Colonic mucosa (tissue), 4 donors: ENCODE measurements around the gene CDR2L. TPM values are rescaled to one million over a fixed set of nuclear protein-coding genes. Genes with fewer than 3 reads are reported as not detected.

Experiments used
- DNase-seq: peaks from one replicate; pipeline ENCODE4 v3.0.0-alpha.2; 2020
- H3K27ac ChIP-seq: fragments of 200-600 bp; one replicate; pipeline ENCODE4 v1.8.0; 2021
- H3K27me3 ChIP-seq: fragments of 200-600 bp; one replicate; pipeline ENCODE4 v1.8.0; 2021
- H3K36me3 ChIP-seq: fragments of 200-600 bp; one replicate; pipeline ENCODE4 v1.8.0; 2021
- H3K4me1 ChIP-seq: fragments of 200-600 bp; one replicate; pipeline ENCODE4 v1.8.0; 2021; ENCODE audit warnings: mild to moderate bottlenecking
- H3K4me3 ChIP-seq: fragments of 200-600 bp; one replicate; pipeline ENCODE4 v1.8.0; 2021
- H3K9ac ChIP-seq, 2 donors: one replicate each; pipeline ENCODE4 v1.7.0; 2013; ENCODE audit warnings: control low read depth in 2 of 2, low read depth in 2 of 2, low read length in 2 of 2
- H3K9me3 ChIP-seq: fragments of 200-600 bp; one replicate; pipeline ENCODE4 v1.8.0; 2021
- intact Hi-C: fragments of 100-400 bp; cut with DNase I; formaldehyde crosslinking; loops from one replicate; pipeline ENCODE4 v1.14.1; 2022
- total RNA-seq, 2 donors: library from RNA; stranded (reverse); fragmentation: NEBNext Ultra II Directional in 1 of 2; extraction: Animal tissue kit (Norgen Biotek cat#: 25700) in 1 of 2; gene quantifications; one replicate each; pipeline ENCODE4 v1.2.1, GENCODE V29; 2021
- TF ChIP-seq, protein P1 (sequence below): fragments of 200-600 bp; IDR thresholded peaks from one replicate; pipeline ENCODE4 v1.8.0; 2022; ENCODE audit warnings: antibody characterized with exemption, mild to moderate bottlenecking
- donor health status: healthy.
- donor health status: DM: no; HTN: no; CAD: no.
- donor health status: DM: no; HTN: no; CAD: no.

Gene CDR2L
- total RNA-seq, 2 donors from 2014 or later: 3.7 to 4.1 TPM

DNA sequence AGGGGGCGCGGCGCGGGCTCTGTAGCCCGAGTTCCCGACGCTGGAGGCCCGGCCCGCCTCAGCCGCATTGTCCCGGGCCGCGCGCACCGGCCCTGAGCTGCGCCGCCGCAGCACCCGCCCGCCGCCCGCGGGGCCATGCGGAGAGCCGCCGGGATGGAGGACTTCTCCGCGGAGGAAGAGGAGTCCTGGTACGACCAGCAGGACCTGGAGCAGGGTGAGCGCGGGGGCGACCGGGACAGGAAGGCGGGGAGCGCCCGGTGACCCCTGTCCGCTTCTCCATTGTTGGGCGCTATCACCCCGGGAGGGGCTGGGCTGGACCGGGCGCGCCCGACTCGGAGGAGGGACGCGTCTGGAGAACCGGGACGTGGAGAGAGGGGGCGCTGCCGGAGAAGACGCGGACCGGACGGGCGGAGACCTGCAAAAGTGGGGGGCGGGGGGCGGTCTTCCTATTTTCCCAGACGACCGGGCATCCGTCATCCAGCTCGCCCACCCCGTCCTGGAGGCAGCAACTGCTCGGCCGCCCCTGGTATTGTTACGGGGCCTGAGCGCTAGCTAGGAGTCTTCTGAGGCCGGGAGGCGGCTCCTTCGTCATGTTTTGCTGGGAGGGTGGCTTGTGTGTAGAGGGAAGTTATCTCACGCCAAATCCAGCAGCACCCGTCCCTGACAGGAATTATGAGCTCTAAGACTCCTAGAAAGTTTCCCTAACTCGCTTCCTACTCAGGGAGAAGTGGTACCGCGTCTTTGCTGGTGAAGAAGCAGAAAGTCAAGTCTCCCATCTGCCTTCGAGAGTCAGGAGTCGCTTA, 678 bp downstream of the CDR2L start:
- TF ChIP-seq, protein P1, sequence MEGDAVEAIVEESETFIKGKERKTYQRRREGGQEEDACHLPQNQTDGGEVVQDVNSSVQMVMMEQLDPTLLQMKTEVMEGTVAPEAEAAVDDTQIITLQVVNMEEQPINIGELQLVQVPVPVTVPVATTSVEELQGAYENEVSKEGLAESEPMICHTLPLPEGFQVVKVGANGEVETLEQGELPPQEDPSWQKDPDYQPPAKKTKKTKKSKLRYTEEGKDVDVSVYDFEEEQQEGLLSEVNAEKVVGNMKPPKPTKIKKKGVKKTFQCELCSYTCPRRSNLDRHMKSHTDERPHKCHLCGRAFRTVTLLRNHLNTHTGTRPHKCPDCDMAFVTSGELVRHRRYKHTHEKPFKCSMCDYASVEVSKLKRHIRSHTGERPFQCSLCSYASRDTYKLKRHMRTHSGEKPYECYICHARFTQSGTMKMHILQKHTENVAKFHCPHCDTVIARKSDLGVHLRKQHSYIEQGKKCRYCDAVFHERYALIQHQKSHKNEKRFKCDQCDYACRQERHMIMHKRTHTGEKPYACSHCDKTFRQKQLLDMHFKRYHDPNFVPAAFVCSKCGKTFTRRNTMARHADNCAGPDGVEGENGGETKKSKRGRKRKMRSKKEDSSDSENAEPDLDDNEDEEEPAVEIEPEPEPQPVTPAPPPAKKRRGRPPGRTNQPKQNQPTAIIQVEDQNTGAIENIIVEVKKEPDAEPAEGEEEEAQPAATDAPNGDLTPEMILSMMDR: no peak
- Histone ChIP-seq H3K36me3 (no peaks in the 10 kb centered on the region), H3K27me3 (no peaks in the 10 kb centered on the region), H3K9me3 (no peaks in the 10 kb centered on the region), H3K27ac (peak overlapping the region; percentile 79), H3K4me3 (peak overlapping the region; percentile 66), H3K9ac (peak overlapping the region; percentile 68 to 81), H3K4me1 (peaks cover 3% of the 10 kb centered on the region)
- peak; percentile 79 for DNase-seq
- intact Hi-C loops: no loop called here

DNA sequence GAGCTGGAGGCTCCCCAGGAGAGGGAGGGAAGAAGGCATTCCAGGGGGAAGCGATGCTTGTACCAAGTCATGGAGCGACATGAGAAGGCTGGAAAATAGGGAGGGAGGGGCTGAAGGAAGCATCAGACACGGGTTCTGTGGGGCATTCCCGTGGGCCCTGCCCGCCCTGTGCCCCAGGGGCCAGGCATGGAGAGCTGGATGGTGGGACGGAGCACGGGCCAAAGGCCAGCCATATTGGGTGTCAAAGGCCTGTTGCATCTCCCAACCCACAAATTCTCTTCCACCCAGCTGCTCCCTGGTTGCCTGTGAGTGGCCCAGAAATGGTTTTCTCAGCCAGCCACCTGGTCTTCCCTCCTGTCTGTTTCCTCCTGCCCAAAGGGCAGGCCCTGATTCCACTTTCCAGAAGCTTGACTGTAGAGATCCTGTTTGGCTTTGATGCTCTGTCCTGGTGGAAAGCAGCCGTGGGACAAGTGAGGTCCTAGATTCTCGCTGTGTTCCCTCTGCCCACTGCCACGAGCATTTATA, 3.2 kb downstream of the CDR2L start:
- no peak overlapping the region for H3K9ac ChIP-seq
- H3K36me3 ChIP-seq: no peaks in the 10 kb centered on the region
- intact Hi-C loops: no loop called here
- no peaks in the 10 kb centered on the region for H3K9me3 ChIP-seq
- H3K4me3 ChIP-seq: no peak overlapping the region
- no peaks in the 10 kb centered on the region for H3K27me3 ChIP-seq
- H3K4me1 ChIP-seq: peaks cover 3% of the 10 kb centered on the region
- no peak for DNase-seq
- TF ChIP-seq, protein P1: no peak
- no peak overlapping the region for H3K27ac ChIP-seq

DNA sequence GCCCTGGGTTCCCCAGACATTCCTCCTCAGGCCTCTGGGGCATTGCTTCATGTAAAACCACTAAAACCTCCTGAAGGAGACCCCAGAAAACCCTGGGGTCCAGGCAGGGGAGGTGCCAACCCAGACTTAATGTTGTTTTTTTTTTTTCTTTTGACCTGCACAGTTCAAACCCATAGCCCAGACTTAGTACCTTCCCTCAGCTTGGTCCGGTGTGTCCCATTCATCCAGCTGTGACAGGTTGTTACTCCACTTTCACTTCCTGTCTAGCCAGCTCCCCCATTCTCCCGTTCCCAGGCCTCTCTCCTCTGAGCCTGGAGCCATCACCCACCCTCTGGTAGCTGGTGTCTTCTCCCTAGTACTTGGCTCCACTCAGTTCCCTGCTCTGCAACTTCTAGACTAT, 4.8 kb downstream of the CDR2L start:
- Histone ChIP-seq H3K27ac (no peak overlapping the region), H3K9me3 (no peaks in the 10 kb centered on the region), H3K36me3 (no peaks in the 10 kb centered on the region), H3K4me1 (peaks cover 3% of the 10 kb centered on the region), H3K9ac (no peak overlapping the region), H3K4me3 (no peak overlapping the region), H3K27me3 (no peaks in the 10 kb centered on the region)
- TF ChIP-seq, protein P1: no peak
- intact Hi-C loops: no loop called here
- DNase-seq: no peak

DNA sequence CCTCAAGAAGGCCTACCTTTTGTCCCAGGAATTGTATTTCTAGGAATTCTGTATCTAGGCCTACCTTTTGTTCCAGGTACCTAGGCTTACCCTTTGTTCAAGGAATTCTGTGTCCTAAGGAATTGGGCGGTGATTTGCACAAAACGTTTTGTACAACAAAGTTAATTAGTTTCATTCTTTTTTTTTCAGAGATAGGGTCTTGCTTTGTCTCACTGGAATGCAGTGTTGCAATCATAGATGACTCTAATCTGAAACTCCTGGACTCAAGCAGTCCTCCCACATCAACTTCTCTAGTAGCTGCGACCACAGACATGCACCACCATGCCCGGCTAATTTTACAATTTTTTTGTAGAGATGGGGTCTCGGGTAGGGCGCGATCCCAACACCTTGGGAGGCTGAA, 7.0 kb downstream of the CDR2L start:
- Histone ChIP-seq H3K9ac (no peak overlapping the region), H3K9me3 (no peaks in the 10 kb centered on the region), H3K4me1 (no peaks in the 10 kb centered on the region), H3K4me3 (no peak overlapping the region), H3K27ac (no peak overlapping the region), H3K36me3 (no peaks in the 10 kb centered on the region), H3K27me3 (no peaks in the 10 kb centered on the region)
- no peak for DNase-seq
- TF ChIP-seq, protein P1: no peak
- intact Hi-C loops: no loop called here

DNA sequence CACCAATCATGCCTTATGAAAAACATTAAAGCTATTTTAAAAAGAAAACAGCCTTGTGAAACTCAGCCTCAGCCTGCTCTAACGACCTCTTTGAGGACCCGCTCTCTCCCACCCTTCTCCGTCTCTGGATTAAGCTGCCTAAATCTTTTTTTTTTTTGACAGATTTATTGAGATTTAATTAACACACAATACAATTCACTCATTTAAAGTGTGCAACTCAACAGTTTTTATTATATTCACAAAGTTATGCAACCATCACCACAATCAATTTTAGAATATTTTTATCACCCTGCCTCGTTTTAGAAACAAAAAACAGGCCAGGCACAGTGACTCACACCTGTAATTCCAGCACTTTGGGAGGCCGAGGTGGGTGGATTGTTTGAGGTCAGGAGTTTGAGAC, 8.4 kb downstream of the CDR2L start:
- no peaks in the 10 kb centered on the region for H3K9me3 ChIP-seq
- no peaks in the 10 kb centered on the region for H3K36me3 ChIP-seq
- no peak overlapping the region for H3K9ac ChIP-seq
- H3K4me1 ChIP-seq: no peaks in the 10 kb centered on the region
- no peaks in the 10 kb centered on the region for H3K27me3 ChIP-seq
- intact Hi-C loops: no loop called here
- H3K27ac ChIP-seq: no peak overlapping the region
- DNase-seq: no peak
- TF ChIP-seq, protein P1: no peak
- H3K4me3 ChIP-seq: no peak overlapping the region
